ENCODE data around the gene FIZ1.

FIZ1 gene

GRCh38 chr19:55599468-55599841 lies at the start of gene FIZ1:
FIZ1 (minus strand) TSS chr19:55599517; CDS start chr19:55597865, 1,652 bp downstream.
- Histone ChIP-seq H3K4me1 (ENCODE audit: control insufficient read depth, insufficient read depth, low read length) (peaks cover 13% of the 10 kb centered on the region), H3K4me3 (ENCODE audit: low read depth, low read length) (peak within 1 kb of the TSS; percentile 91), H3K36me3 (ENCODE audit: control insufficient read depth, insufficient read depth, low read length) (peaks cover 25% of the 10 kb centered on the region), H3K27ac (ENCODE audit: low read depth, low read length) (peak within 1 kb of the TSS; percentile 100), H3K9ac (ENCODE audit: low read depth, low read length) (peak within 1 kb of the TSS; percentile 95), H3K27me3 (ENCODE audit: control insufficient read depth, insufficient read depth, low read length) (no peaks in the 10 kb centered on the region), H3K9me3 (ENCODE audit: control insufficient read depth, insufficient read depth, low read length) (no peaks in the 10 kb centered on the region)

GRCh38 chr19:55648585-55649267 lies 49.4 kb upstream of the FIZ1 start:
- Histone ChIP-seq H3K4me3 (ENCODE audit: low read depth, low read length) (peak overlapping the region; percentile 95), H3K27ac (ENCODE audit: low read depth, low read length) (no peak overlapping the region)

GRCh38 chr19:55647732-55648584 lies 48.6 kb upstream of the FIZ1 start, which contains the start of gene CCDC106:
CCDC106 (plus strand) TSS chr19:55648212; CDS start chr19:55649047, 835 bp downstream.
- no peaks in the 10 kb centered on the region for H3K27me3 ChIP-seq (ENCODE audit: control insufficient read depth, insufficient read depth, low read length)
- peak within 1 kb of the TSS; percentile 70 for H3K27ac ChIP-seq (ENCODE audit: low read depth, low read length)
- H3K4me1 ChIP-seq (ENCODE audit: control insufficient read depth, insufficient read depth, low read length) = peaks cover 10% of the 10 kb centered on the region
- peak within 1 kb of the TSS; percentile 77 for H3K9ac ChIP-seq (ENCODE audit: low read depth, low read length)
- H3K9me3 ChIP-seq (ENCODE audit: control insufficient read depth, insufficient read depth, low read length) = no peaks in the 10 kb centered on the region
- peak within 1 kb of the TSS; percentile 95 for H3K4me3 ChIP-seq (ENCODE audit: low read depth, low read length)
- H3K36me3 ChIP-seq (ENCODE audit: control insufficient read depth, insufficient read depth, low read length) = peaks cover 22% of the 10 kb centered on the region

More at GRCh38 chr19:55648585-55649267, 49.4 kb upstream of the FIZ1 start:
- H3K27me3 ChIP-seq (ENCODE audit: control insufficient read depth, insufficient read depth, low read length) = no peaks in the 10 kb centered on the region
- H3K9ac ChIP-seq (ENCODE audit: low read depth, low read length) = peak overlapping the region; percentile 56; the same call in 1 of the 2 replicates
- H3K36me3 ChIP-seq (ENCODE audit: control insufficient read depth, insufficient read depth, low read length) = peaks cover 22% of the 10 kb centered on the region
- no peaks in the 10 kb centered on the region for H3K9me3 ChIP-seq (ENCODE audit: control insufficient read depth, insufficient read depth, low read length)
- peaks cover 7% of the 10 kb centered on the region for H3K4me1 ChIP-seq (ENCODE audit: control insufficient read depth, insufficient read depth, low read length)

- Histone ChIP-seq H3K9ac (ENCODE audit: low read depth, low read length) (peak overlapping the region; percentile 34; the same call in 1 of the 2 replicates), H3K4me1 (ENCODE audit: control insufficient read depth, insufficient read depth, low read length) (peaks cover 13% of the 10 kb centered on the region), H3K4me3 (ENCODE audit: low read depth, low read length) (peak overlapping the region; percentile 95), H3K27ac (ENCODE audit: low read depth, low read length) (peak overlapping the region; percentile 70), H3K27me3 (ENCODE audit: control insufficient read depth, insufficient read depth, low read length) (no peaks in the 10 kb centered on the region), H3K36me3 (ENCODE audit: control insufficient read depth, insufficient read depth, low read length) (peaks cover 22% of the 10 kb centered on the region), H3K9me3 (ENCODE audit: control insufficient read depth, insufficient read depth, low read length) (no peaks in the 10 kb centered on the region)
Measured at GRCh38 chr19:55646889-55647731, 47.8 kb upstream of the FIZ1 start.

- no peak overlapping the region for H3K27ac ChIP-seq (ENCODE audit: low read depth, low read length)
- H3K9me3 ChIP-seq (ENCODE audit: control insufficient read depth, insufficient read depth, low read length) = no peaks in the 10 kb centered on the region
- peaks cover 13% of the 10 kb centered on the region for H3K4me1 ChIP-seq (ENCODE audit: control insufficient read depth, insufficient read depth, low read length)
- H3K4me3 ChIP-seq (ENCODE audit: low read depth, low read length) = no peak overlapping the region
- peaks cover 22% of the 10 kb centered on the region for H3K36me3 ChIP-seq (ENCODE audit: control insufficient read depth, insufficient read depth, low read length)
- H3K9ac ChIP-seq (ENCODE audit: low read depth, low read length) = no peak overlapping the region
- H3K27me3 ChIP-seq (ENCODE audit: control insufficient read depth, insufficient read depth, low read length) = no peaks in the 10 kb centered on the region
Measured at GRCh38 chr19:55645512-55645881, 46.2 kb upstream of the FIZ1 start.

GRCh38 chr19:55644842-55645511 lies 45.7 kb upstream of the FIZ1 start:
- Histone ChIP-seq H3K27ac (ENCODE audit: low read depth, low read length) (no peak overlapping the region), H3K9ac (ENCODE audit: low read depth, low read length) (no peak overlapping the region), H3K36me3 (ENCODE audit: control insufficient read depth, insufficient read depth, low read length) (peaks cover 19% of the 10 kb centered on the region), H3K4me3 (ENCODE audit: low read depth, low read length) (peak overlapping the region; percentile 76), H3K4me1 (ENCODE audit: control insufficient read depth, insufficient read depth, low read length) (peaks cover 16% of the 10 kb centered on the region), H3K9me3 (ENCODE audit: control insufficient read depth, insufficient read depth, low read length) (no peaks in the 10 kb centered on the region), H3K27me3 (ENCODE audit: control insufficient read depth, insufficient read depth, low read length) (no peaks in the 10 kb centered on the region)

- H3K36me3 ChIP-seq (ENCODE audit: control insufficient read depth, insufficient read depth, low read length) = peaks cover 16% of the 10 kb centered on the region
- H3K9me3 ChIP-seq (ENCODE audit: control insufficient read depth, insufficient read depth, low read length) = no peaks in the 10 kb centered on the region
- H3K4me1 ChIP-seq (ENCODE audit: control insufficient read depth, insufficient read depth, low read length) = peaks cover 16% of the 10 kb centered on the region
- peak overlapping the region; percentile 76 for H3K4me3 ChIP-seq (ENCODE audit: low read depth, low read length)
- H3K9ac ChIP-seq (ENCODE audit: low read depth, low read length) = peak overlapping the region; percentile 73
- no peaks in the 10 kb centered on the region for H3K27me3 ChIP-seq (ENCODE audit: control insufficient read depth, insufficient read depth, low read length)
- H3K27ac ChIP-seq (ENCODE audit: low read depth, low read length) = peak overlapping the region; percentile 72
Measured at GRCh38 chr19:55644191-55644833, 45.0 kb upstream of the FIZ1 start.

- Histone ChIP-seq H3K4me1 (ENCODE audit: control insufficient read depth, insufficient read depth, low read length) (peaks cover 16% of the 10 kb centered on the region), H3K9me3 (ENCODE audit: control insufficient read depth, insufficient read depth, low read length) (no peaks in the 10 kb centered on the region), H3K9ac (ENCODE audit: low read depth, low read length) (peak overlapping the region; percentile 73), H3K27me3 (ENCODE audit: control insufficient read depth, insufficient read depth, low read length) (no peaks in the 10 kb centered on the region), H3K36me3 (ENCODE audit: control insufficient read depth, insufficient read depth, low read length) (peaks cover 16% of the 10 kb centered on the region), H3K4me3 (ENCODE audit: low read depth, low read length) (peak overlapping the region; percentile 76), H3K27ac (ENCODE audit: low read depth, low read length) (peak overlapping the region; percentile 72)
Measured at GRCh38 chr19:55643887-55644176, 44.5 kb upstream of the FIZ1 start.

GRCh38 chr19:55643003-55643886 lies 43.9 kb upstream of the FIZ1 start, which contains the start of gene ZNF581:
ZNF581 (plus strand) TSS chr19:55643649; CDS start chr19:55644572, 923 bp downstream.
- peak within 1 kb of the TSS; percentile 72 for H3K27ac ChIP-seq (ENCODE audit: low read depth, low read length)
- peaks cover 16% of the 10 kb centered on the region for H3K4me1 ChIP-seq (ENCODE audit: control insufficient read depth, insufficient read depth, low read length)
- H3K9me3 ChIP-seq (ENCODE audit: control insufficient read depth, insufficient read depth, low read length) = no peaks in the 10 kb centered on the region
- H3K27me3 ChIP-seq (ENCODE audit: control insufficient read depth, insufficient read depth, low read length) = no peaks in the 10 kb centered on the region
- H3K9ac ChIP-seq (ENCODE audit: low read depth, low read length) = peak within 1 kb of the TSS; percentile 73
- H3K4me3 ChIP-seq (ENCODE audit: low read depth, low read length) = peak within 1 kb of the TSS; percentile 76
- peaks cover 16% of the 10 kb centered on the region for H3K36me3 ChIP-seq (ENCODE audit: control insufficient read depth, insufficient read depth, low read length)

All from HUES48 (cell line).